PC-9 (cell line): ENCODE data around the gene FOXN3.

Source experiments
- EZH2 ChIP-seq: fragments of 200-600 bp; sonication (generic); IDR thresholded peaks from 2 replicates; pipeline ENCODE4 v1.8.0; 2017; ENCODE audit warnings: antibody characterized with exemption, low read depth
- TF ChIP-seq, protein P1 (sequence below): fragments of 200-600 bp; sonication (generic); conservative IDR thresholded peaks from 2 replicates; pipeline ENCODE4 v1.6.1; 2017; ENCODE audit warnings: mixed run types, antibody characterized with exemption, mild to moderate bottlenecking, moderate library complexity

DNA sequence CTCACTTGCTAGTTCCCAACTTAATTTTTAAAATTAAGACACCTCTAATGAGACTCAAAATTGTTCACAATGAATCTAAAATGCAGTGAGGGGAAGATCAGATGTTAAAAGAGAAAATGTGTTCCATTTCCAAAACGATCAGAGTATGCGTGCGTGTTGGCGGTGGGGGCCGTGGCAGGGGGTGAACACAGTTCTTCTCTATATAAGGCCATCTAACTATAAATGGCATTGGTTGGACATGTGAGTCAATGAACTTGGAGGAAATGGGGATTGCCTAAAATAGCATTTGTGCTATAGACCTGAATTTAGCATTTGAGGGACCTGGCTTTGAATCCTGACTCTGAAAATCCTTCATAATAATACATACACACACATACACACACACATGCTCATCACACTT is 149.4 kb downstream of the FOXN3 start:
- TF ChIP-seq, protein P1, sequence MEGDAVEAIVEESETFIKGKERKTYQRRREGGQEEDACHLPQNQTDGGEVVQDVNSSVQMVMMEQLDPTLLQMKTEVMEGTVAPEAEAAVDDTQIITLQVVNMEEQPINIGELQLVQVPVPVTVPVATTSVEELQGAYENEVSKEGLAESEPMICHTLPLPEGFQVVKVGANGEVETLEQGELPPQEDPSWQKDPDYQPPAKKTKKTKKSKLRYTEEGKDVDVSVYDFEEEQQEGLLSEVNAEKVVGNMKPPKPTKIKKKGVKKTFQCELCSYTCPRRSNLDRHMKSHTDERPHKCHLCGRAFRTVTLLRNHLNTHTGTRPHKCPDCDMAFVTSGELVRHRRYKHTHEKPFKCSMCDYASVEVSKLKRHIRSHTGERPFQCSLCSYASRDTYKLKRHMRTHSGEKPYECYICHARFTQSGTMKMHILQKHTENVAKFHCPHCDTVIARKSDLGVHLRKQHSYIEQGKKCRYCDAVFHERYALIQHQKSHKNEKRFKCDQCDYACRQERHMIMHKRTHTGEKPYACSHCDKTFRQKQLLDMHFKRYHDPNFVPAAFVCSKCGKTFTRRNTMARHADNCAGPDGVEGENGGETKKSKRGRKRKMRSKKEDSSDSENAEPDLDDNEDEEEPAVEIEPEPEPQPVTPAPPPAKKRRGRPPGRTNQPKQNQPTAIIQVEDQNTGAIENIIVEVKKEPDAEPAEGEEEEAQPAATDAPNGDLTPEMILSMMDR: no peak
- no peak for TF ChIP-seq EZH2
